NB4 (cell line): ENCODE data around the gene ZAR1.

ENCODE experiments used
- DNase-seq: peaks from one replicate; pipeline ENCODE4 v3.0.0; 2010; ENCODE audit warnings: low read depth
- H3K4me3 ChIP-seq: one replicate; pipeline ENCODE4 v1.5.1; 2011; ENCODE audit warnings: mild to moderate bottlenecking, low read depth, low read length, moderate library complexity
- CTCF ChIP-seq: IDR thresholded peaks from one replicate; pipeline ENCODE4 v1.5.1; 2012; ENCODE audit warnings: low read depth, low read length
- MAX ChIP-seq: IDR thresholded peaks from 2 replicates; pipeline ENCODE4 v1.6.1; 2011; ENCODE audit warnings: low read depth, low read length
- MYC ChIP-seq: IDR thresholded peaks from 2 replicates; pipeline ENCODE4 v1.6.1; 2011; ENCODE audit warnings: low read depth, low read length
- POLR2A ChIP-seq: IDR thresholded peaks from 2 replicates; pipeline ENCODE4 v1.6.1; 2011; ENCODE audit warnings: mild to moderate bottlenecking; ENCODE audit not compliant: insufficient read length; ENCODE audit errors: extremely low read depth

ZAR1 gene

GRCh38 chr4:48542888-48543287, 52.8 kb downstream of the ZAR1 start:
- TF ChIP-seq MYC = no peak
- no peak for TF ChIP-seq CTCF
- TF ChIP-seq POLR2A = no peak
- no peak for TF ChIP-seq MAX
- H3K4me3 ChIP-seq = no peak overlapping the region
- DNase-seq = no peak

- no peak for DNase-seq
Measured at GRCh38 chr4:48543796-48544195, 53.7 kb downstream of the ZAR1 start.

More at GRCh38 chr4:48543796-48544195, 53.7 kb downstream of the ZAR1 start:
- no peak overlapping the region for H3K4me3 ChIP-seq
- TF ChIP-seq CTCF = no peak
- TF ChIP-seq POLR2A = no peak
- no peak for TF ChIP-seq MAX
- no peak for TF ChIP-seq MYC
